22Rv1 (cell line): ENCODE results near the gene NHEJ1.

Experiments
- H3K27ac ChIP-seq: fragments of 450-650 bp; 2 replicates; pipeline ENCODE4 v1.5.1; 2017
- CTCF ChIP-seq: fragments of 450-650 bp; IDR thresholded peaks from 2 replicates; pipeline ENCODE4 v1.5.1; 2017; ENCODE audit warnings: mild to moderate bottlenecking
- ZFX ChIP-seq: fragments of 450-650 bp; IDR thresholded peaks from 2 replicates; pipeline ENCODE4 v1.6.1; 2017; ENCODE audit warnings: antibody characterized with exemption, borderline replicate concordance

The NHEJ1 gene

GRCh38 chr2:219106251-219106650, 54.4 kb downstream of the NHEJ1 start:
- TF ChIP-seq ZFX, result no peak
- no peak for TF ChIP-seq CTCF
- H3K27ac ChIP-seq, result no peak overlapping the region

- peak; percentile 90 for TF ChIP-seq CTCF
- TF ChIP-seq ZFX, result no peak
- H3K27ac ChIP-seq, result no peak overlapping the region
Measured at GRCh38 chr2:219104107-219105035, 56.2 kb downstream of the NHEJ1 start.

- no peak for TF ChIP-seq CTCF
- no peak for TF ChIP-seq ZFX
Measured at GRCh38 chr2:219099329-219099728, 61.3 kb downstream of the NHEJ1 start.

GRCh38 chr2:219095406-219095935, 65.1 kb downstream of the NHEJ1 start:
- TF ChIP-seq CTCF (no peak), ZFX (no peak)

More at GRCh38 chr2:219099329-219099728, 61.3 kb downstream of the NHEJ1 start:
- H3K27ac ChIP-seq, result no peak overlapping the region

GRCh38 chr2:219094171-219094570, 66.4 kb downstream of the NHEJ1 start:
- no peak for TF ChIP-seq CTCF
- TF ChIP-seq ZFX, result no peak

More at GRCh38 chr2:219095406-219095935, 65.1 kb downstream of the NHEJ1 start:
- H3K27ac ChIP-seq, result no peak overlapping the region

GRCh38 chr2:219090436-219091299, 69.9 kb downstream of the NHEJ1 start:
- TF ChIP-seq ZFX (no peak), CTCF (no peak)
- H3K27ac ChIP-seq, result no peak overlapping the region

More at GRCh38 chr2:219094171-219094570, 66.4 kb downstream of the NHEJ1 start:
- H3K27ac ChIP-seq, result no peak overlapping the region
